Measurements from ENCODE around the gene CSNK1G1.

Gene CSNK1G1

DNA sequence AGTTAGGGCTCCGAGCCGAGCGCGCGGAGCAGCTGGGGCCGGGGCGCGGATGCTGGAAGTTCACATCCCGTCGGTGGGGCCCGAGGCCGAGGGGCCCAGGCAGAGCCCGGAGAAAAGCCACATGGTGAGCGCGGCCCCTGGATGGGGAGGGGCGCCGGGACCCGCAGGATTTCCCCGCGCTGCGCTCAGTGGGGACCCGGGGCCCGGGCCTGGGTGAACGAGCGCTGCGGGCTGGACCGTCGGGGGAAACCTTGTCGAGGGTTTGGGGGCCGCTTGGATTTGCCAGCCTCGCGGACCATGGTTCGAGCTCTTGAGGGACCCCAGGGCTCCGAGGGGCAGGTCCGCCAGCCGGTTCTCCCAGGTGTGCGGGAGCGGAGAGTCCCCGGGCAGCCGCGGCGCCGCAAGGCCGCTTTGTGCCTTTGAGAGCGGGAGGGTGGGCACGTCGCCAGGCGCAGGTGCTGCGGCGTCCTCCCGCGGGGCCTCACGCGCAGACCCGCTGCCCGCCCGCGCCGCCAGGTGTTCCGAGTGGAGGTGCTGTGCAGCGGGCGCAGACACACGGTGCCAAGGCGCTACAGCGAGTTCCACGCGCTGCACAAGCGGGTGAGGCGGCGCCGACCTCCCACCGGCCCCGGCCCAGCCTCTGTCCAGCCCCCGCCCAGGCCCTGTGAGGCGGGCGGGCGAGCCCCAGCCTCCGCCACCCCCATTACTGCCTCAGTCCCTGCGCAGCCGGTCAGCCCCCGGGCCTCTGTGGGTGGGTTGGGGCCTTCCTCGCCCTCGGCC lies 204.1 kb downstream of the CSNK1G1 start, which contains the start of gene SNX22:
TSS of gene SNX22 (plus strand) at position 5 of the 780 bp plus-strand sequence. CDS start at position 50, 45 bp downstream.
- DNase-seq = no peak

GRCh38 chr15:64149893-64150578 lies 205.9 kb downstream of the CSNK1G1 start:
- no peak for DNase-seq

GRCh38 chr15:64149424-64149823 lies 206.5 kb downstream of the CSNK1G1 start:
- no peak for DNase-seq

DNA sequence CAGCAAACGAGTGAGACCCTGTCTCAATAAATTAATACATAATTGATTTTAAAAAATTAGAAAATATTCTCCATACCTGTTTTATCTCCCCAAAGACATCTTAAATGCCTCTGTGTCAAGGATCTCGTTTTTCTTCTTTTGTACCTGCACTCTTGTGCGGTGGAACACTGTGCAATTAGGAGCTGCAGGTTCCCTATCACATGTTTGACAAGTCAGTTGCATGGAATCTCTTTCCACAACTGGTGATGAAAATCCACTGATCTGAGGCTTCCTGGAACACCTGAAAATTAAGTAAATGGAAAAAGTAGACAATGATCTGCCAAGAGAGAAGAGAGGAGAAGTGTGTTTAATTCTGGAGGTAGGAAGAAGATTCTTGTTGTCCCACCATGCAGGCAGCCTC lies 207.4 kb downstream of the CSNK1G1 start:
- DNase-seq = no peak

DNA sequence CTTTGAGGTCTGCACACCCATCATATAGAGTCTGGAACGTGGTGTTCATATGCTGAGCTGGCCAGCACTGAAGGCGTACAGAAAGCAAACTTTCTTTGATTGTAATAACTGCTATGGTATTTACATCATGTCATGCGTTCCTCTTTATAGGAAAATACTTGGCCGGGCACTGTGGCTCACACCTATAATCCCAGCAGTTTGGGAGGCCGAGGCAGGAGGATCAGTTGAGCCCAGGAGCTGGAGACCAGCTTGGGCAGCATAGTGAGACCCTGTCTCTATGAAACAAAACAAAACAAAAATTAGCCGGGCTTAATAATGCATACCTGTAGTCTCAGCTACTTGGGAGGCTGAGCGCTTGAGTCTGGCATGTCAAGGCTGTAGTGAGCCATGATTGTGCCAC lies 207.8 kb downstream of the CSNK1G1 start:
- no peak for DNase-seq

DNA sequence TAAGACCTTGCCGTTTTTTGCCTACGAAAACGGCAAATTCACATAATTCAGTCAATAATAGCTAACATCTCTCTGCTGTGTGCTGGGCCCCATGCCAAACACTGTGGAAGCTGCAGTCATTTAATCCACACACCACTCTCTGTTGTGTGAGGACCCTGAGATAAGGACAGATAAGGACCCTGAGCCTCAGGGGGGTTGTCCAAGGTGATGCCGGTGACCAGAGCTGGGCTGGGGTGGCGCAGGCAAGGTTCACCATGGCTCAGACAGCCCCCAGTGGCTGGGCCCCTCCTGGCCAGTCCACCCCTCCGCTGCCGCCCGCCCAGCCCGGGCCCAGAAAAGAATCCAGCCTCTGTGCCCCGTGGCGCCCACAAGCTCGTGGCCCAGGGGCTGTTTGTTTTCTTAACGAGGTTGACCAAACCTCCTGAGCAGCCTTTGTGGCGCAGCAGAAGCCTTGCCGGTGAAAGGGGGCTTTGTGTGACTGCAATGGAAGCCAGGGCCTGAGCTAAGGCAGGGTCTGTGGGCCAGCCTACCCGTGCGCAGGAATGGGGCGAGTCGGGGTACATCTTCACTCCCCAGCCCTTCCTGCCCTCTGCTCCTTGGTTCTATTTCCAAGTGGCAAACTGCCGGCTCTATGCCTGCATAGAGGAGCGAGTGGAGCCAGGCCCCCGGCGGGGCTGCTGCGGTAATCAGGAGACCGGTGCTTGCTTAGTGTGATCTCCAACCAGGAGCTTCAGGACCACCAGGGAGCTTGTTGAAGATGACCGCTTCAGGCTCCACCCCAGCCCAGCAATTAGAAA lies 208.9 kb downstream of the CSNK1G1 start:
- no peak for DNase-seq

GRCh38 chr15:64146520-64146884 lies 209.5 kb downstream of the CSNK1G1 start:
- DNase-seq = no peak

- no peak for DNase-seq
Observed at GRCh38 chr15:64146041-64146440, 209.9 kb downstream of the CSNK1G1 start.

GRCh38 chr15:64144565-64145281 lies 211.2 kb downstream of the CSNK1G1 start:
- no peak for DNase-seq

- no peak for DNase-seq
Observed at GRCh38 chr15:64144192-64144564, 211.8 kb downstream of the CSNK1G1 start.

DNA sequence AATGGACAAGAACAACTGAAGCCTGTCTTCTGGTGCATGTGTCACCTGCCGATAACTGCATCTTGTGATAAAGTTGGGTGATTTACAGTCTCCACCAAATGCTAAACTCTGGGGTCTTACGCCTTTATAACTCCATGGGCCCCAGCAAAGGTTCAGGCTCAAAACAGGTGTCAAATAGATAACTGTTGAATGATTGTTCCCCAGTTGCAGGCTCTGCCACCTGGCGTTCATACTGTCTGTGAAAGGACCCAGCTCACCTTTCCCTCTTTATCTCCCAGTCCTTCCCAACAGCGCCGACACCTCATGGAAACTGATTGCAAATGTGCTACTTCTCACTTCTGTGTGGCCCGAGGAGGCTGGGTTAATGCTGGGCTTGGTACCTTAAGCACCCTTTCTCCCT lies 212.7 kb downstream of the CSNK1G1 start:
- no peak for DNase-seq

DNA sequence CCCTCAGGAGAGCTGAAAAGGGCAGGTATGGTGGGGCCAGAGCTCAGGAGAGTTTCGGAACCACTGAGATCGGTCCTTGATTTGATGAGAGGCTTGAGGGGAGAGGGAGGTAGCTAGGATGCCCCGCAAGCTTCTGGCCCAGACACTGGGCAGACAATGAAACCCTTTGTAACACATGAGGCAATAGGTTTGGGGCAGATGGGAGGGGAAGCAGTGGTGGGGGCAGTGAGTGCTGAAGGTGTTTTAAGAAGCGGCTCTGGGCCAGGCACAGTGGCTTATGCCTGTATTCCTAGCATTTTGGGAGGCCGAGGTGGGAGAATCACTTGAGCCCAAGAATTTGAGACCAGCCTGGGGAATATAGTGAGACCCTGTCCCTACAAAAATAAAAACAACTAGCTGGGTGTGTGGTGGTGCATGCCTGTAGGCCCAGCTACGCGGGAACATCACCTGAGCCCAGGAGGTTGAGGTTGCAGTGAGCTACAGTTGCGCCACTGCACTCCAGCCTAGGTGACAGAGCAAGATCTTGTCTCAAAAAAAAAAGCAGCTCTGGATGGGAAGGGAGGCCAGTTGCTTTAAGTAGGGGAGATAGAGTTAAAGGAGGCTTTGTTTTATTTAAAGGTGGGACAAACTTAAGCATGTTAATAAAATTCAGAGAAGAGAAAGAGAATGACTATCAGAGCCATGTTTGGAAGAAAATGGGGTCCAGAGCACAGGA lies 214.0 kb downstream of the CSNK1G1 start:
- DNase-seq = no peak

- DNase-seq = no peak
Observed at GRCh38 chr15:64138331-64138941, 217.5 kb downstream of the CSNK1G1 start.

DNA sequence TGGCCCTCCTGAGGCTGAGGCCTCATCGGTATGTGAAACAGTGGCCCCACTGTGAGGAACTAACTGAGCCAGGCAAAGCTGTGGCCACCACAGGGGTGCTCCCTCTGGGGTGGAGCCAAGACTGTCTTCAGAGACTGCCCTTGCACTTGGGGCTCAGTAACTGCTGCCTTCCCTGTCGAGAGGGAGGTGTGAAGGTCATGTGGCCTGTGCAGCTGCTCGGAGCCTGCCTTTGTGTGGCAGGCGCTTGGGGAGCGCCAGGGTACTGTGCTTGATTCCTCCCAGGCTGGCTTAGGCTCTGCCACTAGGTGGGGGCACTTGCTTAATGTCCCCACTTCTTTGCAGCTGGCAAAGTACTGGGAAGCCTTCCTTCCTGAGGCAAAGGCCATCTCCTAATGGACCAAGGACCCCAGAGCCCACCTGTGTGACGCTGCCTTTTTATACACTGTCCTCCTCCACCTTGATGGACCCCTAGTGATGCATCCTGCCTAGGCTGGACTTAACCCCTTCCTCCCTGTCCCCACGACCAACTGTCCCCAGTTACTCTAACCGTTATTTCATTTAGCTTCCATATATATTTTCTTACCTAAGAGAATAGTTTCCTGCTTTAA lies 218.6 kb downstream of the CSNK1G1 start:
- no peak for DNase-seq

GRCh38 chr15:64136347-64136746 lies 219.6 kb downstream of the CSNK1G1 start:
- DNase-seq = no peak

- DNase-seq = no peak
Observed at GRCh38 chr15:64134345-64134829, 221.6 kb downstream of the CSNK1G1 start.

DNA sequence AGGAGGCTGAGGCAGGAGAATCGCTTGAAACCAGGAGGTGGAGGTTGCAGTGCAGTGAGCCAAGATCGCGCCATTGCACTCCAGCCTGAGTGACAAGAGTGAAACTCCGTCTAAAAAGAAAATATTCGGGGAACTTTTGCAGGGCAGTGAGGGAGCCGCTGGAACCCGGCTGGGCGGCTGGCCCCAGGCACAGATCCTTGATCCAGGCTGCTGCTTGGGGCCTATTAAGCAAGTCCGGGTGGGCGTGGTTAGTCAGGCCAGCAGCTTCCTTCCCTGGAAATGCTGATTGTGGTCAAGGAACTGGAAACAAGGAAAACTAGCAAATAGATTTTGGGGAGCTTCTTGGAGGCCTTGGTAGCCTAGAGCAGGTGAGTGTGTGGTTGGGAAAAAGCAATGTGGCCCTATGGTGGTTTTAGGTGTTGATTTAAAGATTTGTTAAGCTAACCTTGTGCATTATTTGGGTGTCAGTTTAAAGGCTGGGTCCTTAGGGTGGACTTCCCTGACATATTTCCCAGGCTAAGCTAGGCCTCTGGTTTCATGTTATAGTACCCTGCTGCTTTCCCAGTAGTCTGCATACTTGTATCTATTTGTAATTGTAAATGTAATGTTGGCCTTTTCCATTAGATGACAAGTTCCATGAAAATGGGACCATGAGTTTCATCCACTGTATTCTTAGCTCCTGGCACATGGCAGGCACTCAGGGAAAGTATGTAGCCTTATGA lies 222.2 kb downstream of the CSNK1G1 start:
- DNase-seq = no peak

DNA sequence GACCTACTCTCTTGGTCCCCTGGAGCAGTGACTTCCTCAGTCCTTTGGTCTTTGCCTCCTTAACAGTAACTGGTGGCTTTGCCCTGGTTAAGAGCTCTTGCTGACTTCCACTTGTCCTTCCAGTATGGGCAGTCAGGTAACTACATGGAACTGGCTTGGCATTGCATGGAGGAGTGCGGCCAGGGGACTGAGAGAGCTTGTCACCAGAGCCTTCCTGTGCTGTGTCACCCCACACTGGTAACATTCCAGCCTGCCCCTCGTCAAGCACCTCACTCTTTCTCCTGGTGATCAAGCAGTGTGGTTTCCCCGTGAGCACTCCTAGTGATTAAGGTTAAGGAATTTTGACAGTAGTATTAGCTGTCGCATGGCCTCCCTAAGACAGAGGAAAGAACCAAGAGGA lies 223.8 kb downstream of the CSNK1G1 start:
- no peak for DNase-seq

DNA sequence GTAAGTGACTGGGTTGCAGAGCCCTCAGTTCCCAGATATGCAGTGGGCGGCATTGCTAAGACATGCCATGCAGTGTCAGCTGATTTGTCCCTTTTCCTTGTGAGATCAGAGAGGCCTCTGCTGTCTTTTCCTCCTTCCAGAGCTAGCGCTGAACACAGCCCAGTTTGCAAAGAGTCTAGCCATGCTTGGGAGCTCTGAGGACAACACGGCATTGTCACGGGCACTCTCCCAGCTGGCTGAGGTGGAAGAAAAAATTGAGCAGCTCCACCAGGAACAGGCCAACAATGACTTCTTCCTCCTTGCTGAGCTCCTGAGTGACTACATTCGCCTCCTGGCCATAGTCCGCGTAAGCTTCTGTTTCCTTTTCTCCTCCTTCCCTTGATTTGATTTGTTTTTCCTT lies 224.4 kb downstream of the CSNK1G1 start:
- no peak for DNase-seq

DNA sequence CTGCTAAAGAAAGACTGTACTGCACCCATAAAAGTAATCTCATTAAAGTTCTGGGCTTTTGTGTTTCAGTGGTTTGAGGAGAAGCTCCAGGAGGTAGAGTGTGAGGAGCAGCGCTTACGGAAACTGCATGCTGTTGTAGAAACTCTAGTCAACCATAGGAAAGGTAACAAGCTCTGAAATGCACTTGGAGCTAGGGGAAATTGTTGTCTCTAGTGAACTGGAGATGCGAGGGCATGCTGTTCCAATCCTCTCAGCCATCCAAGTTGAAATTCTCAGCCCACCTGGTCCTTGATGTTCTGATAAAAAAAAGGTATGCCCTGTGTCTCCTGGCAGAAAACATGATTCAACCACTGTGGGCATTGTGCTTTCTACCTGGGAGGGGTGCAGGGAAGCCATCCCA lies 225.8 kb downstream of the CSNK1G1 start:
- no peak for DNase-seq

Data from SIG-M5 (cell line).